Smooth muscle cell (in vitro differentiated cells): ENCODE measurements around the gene GLI3. TPM values are rescaled to one million over a fixed set of nuclear protein-coding genes. Genes with fewer than 3 reads are reported as not detected.

ENCODE experiments used
- DNase-seq: peaks from one replicate; lab custom pipeline; 2025; ENCODE audit not compliant: unreplicated experiment; lab: John Stamatoyannopoulos, UW
- H2AFZ ChIP-seq: fragments of 200-600 bp; sonication (generic); 2 replicates; pipeline ENCODE4 v1.6.0; 2016; ENCODE audit warnings: antibody characterized with exemption, low read depth, mild to moderate bottlenecking
- H3F3A ChIP-seq: fragments of 200-600 bp; sonication (generic); 2 replicates; pipeline ENCODE4 v1.6.0; 2017; ENCODE audit warnings: antibody characterized with exemption, low read depth
- H3K27ac ChIP-seq: fragments of 200-600 bp; sonication (generic); 2 replicates; pipeline ENCODE4 v1.5.1; 2016; ENCODE audit warnings: low read depth, mild to moderate bottlenecking
- H3K27me3 ChIP-seq: fragments of 200-600 bp; sonication (generic); 2 replicates; pipeline ENCODE4 v1.6.1; 2016; ENCODE audit warnings: low read depth, mild to moderate bottlenecking
- H3K36me3 ChIP-seq: fragments of 200-600 bp; sonication (generic); 2 replicates; pipeline ENCODE4 v1.5.1; 2016; ENCODE audit warnings: low read depth
- H3K4me1 ChIP-seq: fragments of 200-600 bp; sonication (generic); 2 replicates; pipeline ENCODE4 v1.5.1; 2016; ENCODE audit warnings: low read depth
- H3K4me2 ChIP-seq: fragments of 200-600 bp; sonication (generic); 2 replicates; pipeline ENCODE4 v1.6.0; 2016; ENCODE audit warnings: mild to moderate bottlenecking
- H3K4me3 ChIP-seq: fragments of 200-600 bp; sonication (generic); 2 replicates; pipeline ENCODE4 v1.5.1; 2016; ENCODE audit warnings: mild to moderate bottlenecking
- H3K79me2 ChIP-seq: fragments of 200-600 bp; sonication (generic); 2 replicates; pipeline ENCODE4 v1.6.0; 2016; ENCODE audit warnings: low read depth, mild to moderate bottlenecking
- H3K9ac ChIP-seq: fragments of 200-600 bp; sonication (generic); 2 replicates; pipeline ENCODE4 v1.6.0; 2016; ENCODE audit warnings: low read depth
- H3K9me3 ChIP-seq: fragments of 200-600 bp; sonication (generic); replicated peaks from 2 replicates; pipeline ENCODE4 v1.5.1; 2016; ENCODE audit warnings: low read depth
- H4K20me1 ChIP-seq: fragments of 200-600 bp; sonication (generic); 2 replicates; pipeline ENCODE4 v1.6.0; 2016; ENCODE audit warnings: low read depth
- CTCF ChIP-seq: fragments of 200-600 bp; sonication (generic); IDR thresholded peaks from 2 replicates; pipeline ENCODE4 v1.5.1; 2017; ENCODE audit warnings: borderline replicate concordance, mild to moderate bottlenecking, antibody characterized with exemption; ENCODE audit not compliant: insufficient read depth, poor library complexity, severe bottlenecking
- WGBS: methylation state at CpG from one replicate; pipeline ENCODE4 v1.1.7; 2016; ENCODE audit warnings: low lambda C conversion rate; 5-methylcytosine and 5-hydroxymethylcytosine counted together
- polyA plus RNA-seq: library from polyadenylated mRNA; unstranded; fragments of >200 nt; fragmentation: Nextera tagmentation; extraction: Ambion mirVana; gene quantifications from 2 replicates; pipeline ENCODE4 v1.2.1, GENCODE V29; 2016
- total RNA-seq: library from RNA; depleted of rRNA; stranded (reverse); fragments of >200 nt; gene quantifications from 2 replicates; pipeline ENCODE4 v1.2.3, GENCODE V29; 2014

Gene GLI3
- total and polyA plus RNA-seq, 2 experiments from 2014 or later: 31.1 to 70.4 TPM

DNA sequence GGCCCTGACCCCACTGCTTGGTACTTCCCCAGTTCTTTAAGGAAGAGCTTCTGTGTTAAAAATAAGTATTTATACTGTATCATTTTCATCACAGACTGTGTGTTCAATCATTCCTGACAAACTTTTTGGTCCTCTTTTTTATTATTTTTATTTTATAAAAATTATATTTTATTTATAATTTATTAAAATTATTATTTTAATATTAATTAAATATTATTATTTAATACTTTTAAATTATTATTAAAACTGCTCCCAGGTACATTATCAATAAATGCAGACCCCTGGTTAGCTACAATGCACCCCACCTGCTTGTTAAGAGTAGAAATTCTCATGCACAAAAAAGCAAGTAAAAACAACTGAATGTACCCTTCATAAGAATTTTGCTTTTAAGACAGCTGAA, 172.0 kb downstream of the GLI3 start:
- peaks cover 64% of the 10 kb centered on the region for H3K79me2 ChIP-seq
- H3K27ac ChIP-seq: no peak overlapping the region
- no peaks in the 10 kb centered on the region for H3F3A ChIP-seq
- DNase-seq: no peak
- peaks cover 49% of the 10 kb centered on the region for H3K4me1 ChIP-seq
- H3K9me3 ChIP-seq: no peaks in the 10 kb centered on the region
- peaks cover 99% of the 10 kb centered on the region for H4K20me1 ChIP-seq
- no peak for TF ChIP-seq CTCF
- no peak overlapping the region for H3K4me2 ChIP-seq
- no peaks in the 10 kb centered on the region for H3K27me3 ChIP-seq
- H3K9ac ChIP-seq: no peak overlapping the region
- H3K36me3 ChIP-seq: no peaks in the 10 kb centered on the region
- no peak overlapping the region for H2AFZ ChIP-seq
- H3K4me3 ChIP-seq: no peak overlapping the region

GRCh38 chr7:42064534-42064933, 172.5 kb downstream of the GLI3 start:
- H3K79me2 ChIP-seq: peaks cover 60% of the 10 kb centered on the region
- H3K27ac ChIP-seq: no peak overlapping the region
- no peak for DNase-seq
- no peak for TF ChIP-seq CTCF
- H3K4me3 ChIP-seq: no peak overlapping the region
- no peak overlapping the region for H3K4me2 ChIP-seq
- no peaks in the 10 kb centered on the region for H3K27me3 ChIP-seq
- no peaks in the 10 kb centered on the region for H3F3A ChIP-seq
- H4K20me1 ChIP-seq: peaks cover 99% of the 10 kb centered on the region
- WGBS: 86% methylated on average over 2 of the region's 2 CpGs
- peaks cover 44% of the 10 kb centered on the region for H3K4me1 ChIP-seq
- no peak overlapping the region for H2AFZ ChIP-seq
- H3K9me3 ChIP-seq: no peaks in the 10 kb centered on the region
- no peaks in the 10 kb centered on the region for H3K36me3 ChIP-seq
- H3K9ac ChIP-seq: no peak overlapping the region

GRCh38 chr7:42059275-42059674, 177.7 kb downstream of the GLI3 start:
- no peaks in the 10 kb centered on the region for H3K27me3 ChIP-seq
- H3K4me3 ChIP-seq: no peak overlapping the region
- no peak for TF ChIP-seq CTCF
- no peak overlapping the region for H3K4me2 ChIP-seq
- no peaks in the 10 kb centered on the region for H3F3A ChIP-seq
- no peak overlapping the region for H3K9ac ChIP-seq
- H3K9me3 ChIP-seq: no peaks in the 10 kb centered on the region
- H3K4me1 ChIP-seq: no peaks in the 10 kb centered on the region
- H3K27ac ChIP-seq: no peak overlapping the region
- WGBS: 71% methylated on average over 2 of the region's 2 CpGs
- H4K20me1 ChIP-seq: peaks cover 98% of the 10 kb centered on the region
- H3K79me2 ChIP-seq: peaks cover 60% of the 10 kb centered on the region
- H2AFZ ChIP-seq: no peak overlapping the region
- H3K36me3 ChIP-seq: no peaks in the 10 kb centered on the region
- no peak for DNase-seq

- H3K79me2 ChIP-seq: peaks cover 56% of the 10 kb centered on the region
- peaks cover 98% of the 10 kb centered on the region for H4K20me1 ChIP-seq
- DNase-seq: no peak
- H3K4me1 ChIP-seq: no peaks in the 10 kb centered on the region
- no peak overlapping the region for H3K9ac ChIP-seq
- no peaks in the 10 kb centered on the region for H3K36me3 ChIP-seq
- H2AFZ ChIP-seq: no peak overlapping the region
- TF ChIP-seq CTCF: no peak
- H3F3A ChIP-seq: peaks cover 2% of the 10 kb centered on the region
- H3K9me3 ChIP-seq: no peaks in the 10 kb centered on the region
- WGBS: 95% methylated on average over 2 of the region's 2 CpGs
- H3K27ac ChIP-seq: no peak overlapping the region
- H3K4me3 ChIP-seq: no peak overlapping the region
- H3K4me2 ChIP-seq: no peak overlapping the region
- no peaks in the 10 kb centered on the region for H3K27me3 ChIP-seq
These were observed 179.7 kb downstream of the GLI3 start for GRCh38 chr7:42057331-42057730.
